Stimulated activated CD8-positive, alpha-beta memory T cell treated with anti-CD3 and anti-CD28 coated beads, Interleukin-7, amount 100 ng/mL, for 4 hours (primary cell): ENCODE measurements around the gene IFT43.
"Not testable (repeated sequence)": the region's sequence is repeated elsewhere in the genome, so short reads cannot be mapped to it uniquely, and the experiment has no call there.

Experiments used
- DNase-seq, 2 donors: peaks; one replicate each; pipeline ENCODE4 v3.0.0-alpha.2; 2020; ENCODE audit warnings: low read depth in 2 of 2

IFT43 gene

GRCh38 chr14:75980856-75981255 is 4.7 kb upstream of the IFT43 start:
- DNase-seq: no peak

DNA sequence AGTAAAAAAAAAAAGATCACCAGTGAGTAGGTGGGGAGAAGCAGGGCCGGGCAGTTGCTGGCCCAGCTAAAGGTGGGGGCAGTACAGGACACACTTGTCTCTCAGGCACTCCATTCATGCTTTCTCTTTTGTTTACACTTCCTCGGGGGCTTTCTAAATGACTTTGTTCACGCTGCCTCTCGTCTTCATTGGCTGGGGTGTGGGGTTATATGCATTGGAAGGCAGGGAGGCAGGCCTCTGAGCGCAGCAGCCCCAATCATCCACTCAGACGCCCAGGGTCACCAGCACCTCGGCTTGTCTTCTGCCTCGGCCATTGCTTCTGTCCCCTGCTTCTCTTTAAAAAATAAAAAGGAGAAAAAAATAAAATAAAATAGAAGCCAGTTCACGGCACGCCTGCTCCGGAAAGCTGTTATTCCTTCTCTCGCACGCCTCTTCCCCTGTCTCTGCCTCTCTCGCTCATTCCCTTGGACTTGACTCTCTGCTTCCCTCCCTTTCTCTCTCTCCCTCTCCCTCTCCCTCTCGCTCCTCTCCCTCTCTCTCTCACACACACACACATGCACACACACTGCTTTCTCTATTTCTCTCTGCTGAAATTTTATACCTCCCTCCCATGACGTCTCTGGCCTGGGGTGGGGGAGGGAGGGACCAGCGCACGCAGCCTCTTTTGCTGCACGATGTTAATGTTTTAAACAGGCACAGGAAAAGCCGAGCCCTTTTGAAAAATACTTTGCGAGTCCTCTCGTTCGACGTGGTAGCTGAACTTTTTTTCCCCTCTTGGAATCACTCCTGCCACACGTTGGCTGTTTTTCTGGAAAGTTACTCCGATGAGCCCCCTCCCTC is 3.9 kb upstream of the IFT43 start, which contains the start of gene TGFB3:
TGFB3 (minus strand) TSS at position 570 of the 840 bp plus-strand sequence. CDS start 1,102 bp downstream, outside the sequence.
- peak; percentile 40 to 44 for DNase-seq

DNA sequence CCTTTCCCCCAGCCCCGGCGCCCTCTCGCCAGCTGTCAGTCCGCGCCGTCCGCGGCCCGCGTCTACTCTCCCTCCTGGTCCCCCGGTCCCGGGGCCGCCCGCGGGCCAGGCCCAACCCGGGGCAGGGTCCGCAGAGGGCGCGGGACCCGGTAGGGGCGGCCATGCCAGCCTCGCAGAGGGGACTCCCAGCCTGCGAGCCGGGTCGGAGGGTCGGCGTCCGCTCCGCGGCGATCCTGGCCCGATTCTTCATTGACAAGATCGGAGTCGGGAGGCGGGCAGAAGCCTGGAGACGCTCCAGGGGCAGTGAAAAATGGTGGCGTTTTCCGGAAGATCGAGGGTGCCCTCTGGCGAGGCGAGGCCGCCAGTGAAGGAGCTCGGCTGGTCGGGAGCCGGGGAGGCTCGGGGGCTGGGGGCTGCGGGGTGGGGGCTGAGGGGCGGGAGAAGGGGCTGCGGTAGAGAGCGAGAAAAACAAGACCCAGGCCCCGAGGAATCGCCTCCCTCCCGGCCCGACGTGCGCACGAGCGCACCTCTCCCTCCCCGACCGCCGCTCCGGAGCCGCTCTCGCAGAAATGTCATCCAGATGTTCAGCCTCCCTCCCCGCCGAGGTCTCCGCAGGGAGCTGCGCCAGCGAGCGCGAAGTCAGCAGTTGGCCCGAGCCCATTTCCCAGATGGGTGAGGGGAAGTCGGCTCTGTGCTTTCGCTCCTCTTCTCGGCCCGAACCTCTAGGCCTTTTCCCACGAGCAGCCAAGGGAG is 3.1 kb upstream of the IFT43 start:
- DNase-seq: peak; percentile 52 to 62

DNA sequence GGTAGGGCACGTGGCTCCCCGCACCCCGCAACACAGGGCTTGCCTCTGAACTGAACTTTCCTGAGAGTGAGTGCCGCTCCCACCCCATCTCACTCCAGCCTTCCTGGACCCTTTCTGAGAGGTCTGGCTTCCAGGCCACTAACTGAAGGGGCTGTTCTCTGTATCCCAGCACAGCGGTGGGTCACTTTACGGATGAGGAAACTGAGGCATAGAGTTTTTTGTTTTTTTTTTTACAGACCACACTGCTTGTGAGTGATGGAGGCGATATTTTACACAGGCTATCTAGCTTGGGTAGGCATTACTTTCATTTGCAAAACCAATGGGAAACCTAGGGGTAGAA is 2.6 kb upstream of the IFT43 start:
- no peak for DNase-seq

DNA sequence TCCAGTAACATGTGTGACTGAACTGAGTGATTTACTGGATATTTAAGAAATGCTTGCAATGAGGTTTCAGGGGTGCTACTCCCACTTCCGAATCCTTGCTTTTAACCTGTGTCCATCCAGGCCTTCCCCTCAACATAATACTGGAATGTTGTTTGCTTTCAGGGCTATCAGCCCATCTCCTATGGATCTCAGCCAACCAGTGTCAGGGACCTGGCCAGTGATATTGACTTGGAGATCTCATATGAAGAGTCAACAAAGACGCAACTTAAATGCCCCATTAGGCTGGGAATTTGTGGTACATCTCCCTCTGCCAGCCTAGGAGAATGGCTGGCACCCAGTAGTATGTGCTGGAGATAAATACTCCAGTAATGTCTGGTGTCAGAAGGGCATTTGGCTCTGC is 889 bp upstream of the IFT43 start:
- no peak for DNase-seq

- DNase-seq: no peak
These were observed 839 bp downstream of the IFT43 start for GRCh38 chr14:75986439-75986765.

- DNase-seq: no peak
These were observed 1.8 kb downstream of the IFT43 start for GRCh38 chr14:75987201-75987970.

GRCh38 chr14:75989134-75989533 is 3.6 kb downstream of the IFT43 start:
- no peak for DNase-seq

- no peak for DNase-seq
These were observed 4.7 kb downstream of the IFT43 start for GRCh38 chr14:75990297-75990696.

GRCh38 chr14:75991753-75992152 is 6.2 kb downstream of the IFT43 start:
- DNase-seq: no peak

DNA sequence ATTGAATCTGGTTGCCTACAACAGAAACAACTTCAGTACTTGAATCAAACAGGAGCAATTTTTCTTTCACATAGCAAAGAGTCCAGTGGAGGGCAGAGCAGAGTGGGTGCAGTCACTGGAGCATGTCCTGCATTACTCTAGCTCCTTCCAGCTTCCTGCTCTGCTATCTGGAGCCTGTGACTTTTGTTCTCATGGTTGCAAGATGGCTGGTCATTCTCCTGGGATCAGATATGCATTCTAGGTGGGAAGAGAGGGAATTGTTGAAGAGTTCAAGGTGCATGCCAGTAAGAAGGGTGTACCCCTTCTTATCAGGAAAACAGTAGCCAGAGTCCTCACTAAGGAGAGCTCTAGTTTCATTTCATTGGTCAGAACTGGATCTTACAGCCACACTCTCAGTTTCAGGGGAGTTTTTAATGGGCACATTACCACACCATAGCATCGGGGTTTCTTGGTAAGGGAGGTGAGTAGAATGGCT is 8.0 kb downstream of the IFT43 start:
- no peak for DNase-seq

GRCh38 chr14:75995372-75996041 is 9.9 kb downstream of the IFT43 start:
- DNase-seq: no peak

- no peak for DNase-seq
These were observed 10.9 kb downstream of the IFT43 start for GRCh38 chr14:75996488-75996887.

DNA sequence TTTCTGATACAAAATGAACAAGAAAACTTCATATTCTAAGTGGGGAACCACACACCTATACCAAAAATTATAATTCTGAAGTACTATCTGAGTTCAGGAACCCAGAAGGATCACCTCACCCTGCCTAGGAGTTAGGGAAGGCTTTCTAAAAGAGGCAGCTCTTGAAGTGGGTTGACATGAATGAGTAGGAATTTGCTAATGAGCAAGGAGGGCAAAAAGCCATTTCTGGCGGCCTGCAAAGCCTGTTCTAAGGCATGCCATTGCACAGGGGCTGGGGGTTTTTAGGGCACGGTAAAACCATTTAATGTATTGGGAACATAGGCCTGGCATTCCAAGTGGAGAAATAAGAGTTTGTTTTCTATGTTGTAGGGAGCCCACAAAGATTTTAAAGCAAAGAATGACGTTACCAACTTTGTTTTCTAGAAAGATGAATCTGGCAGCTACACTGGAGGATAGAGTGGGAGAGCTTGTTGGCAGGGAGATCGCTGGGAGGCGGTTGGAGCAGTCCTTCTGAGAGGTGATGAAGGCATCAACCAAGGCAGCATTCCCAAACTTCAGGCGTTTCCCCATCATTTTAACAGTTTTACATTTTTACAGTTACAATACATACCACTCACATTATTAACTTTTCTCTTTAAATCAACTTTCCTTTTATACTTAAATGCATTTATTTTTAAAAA is 14.1 kb downstream of the IFT43 start:
- no peak for DNase-seq

- no peak for DNase-seq
These were observed 16.8 kb downstream of the IFT43 start for GRCh38 chr14:76002383-76002782.

GRCh38 chr14:76006253-76006652 is 20.7 kb downstream of the IFT43 start:
- DNase-seq: no peak

DNA sequence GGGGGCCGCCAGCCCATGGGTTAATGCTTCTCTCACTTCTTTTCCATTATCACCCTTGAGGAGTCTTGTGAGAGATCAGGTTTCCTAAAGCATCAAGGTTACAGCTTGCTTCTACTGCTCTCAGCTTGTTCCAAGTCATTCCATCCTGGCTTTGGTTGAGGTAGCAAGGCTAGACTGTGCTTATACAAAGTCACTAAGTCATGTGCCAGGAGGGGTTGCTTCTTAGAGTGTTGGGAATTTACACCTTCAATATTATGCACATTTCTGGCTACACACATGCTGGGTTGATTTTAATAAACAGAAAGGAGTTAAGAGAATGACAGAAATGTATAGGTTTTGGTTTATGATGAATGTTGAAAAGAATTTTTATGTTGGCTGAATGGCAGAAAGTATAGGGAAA is 21.8 kb downstream of the IFT43 start:
- no peak for DNase-seq

DNA sequence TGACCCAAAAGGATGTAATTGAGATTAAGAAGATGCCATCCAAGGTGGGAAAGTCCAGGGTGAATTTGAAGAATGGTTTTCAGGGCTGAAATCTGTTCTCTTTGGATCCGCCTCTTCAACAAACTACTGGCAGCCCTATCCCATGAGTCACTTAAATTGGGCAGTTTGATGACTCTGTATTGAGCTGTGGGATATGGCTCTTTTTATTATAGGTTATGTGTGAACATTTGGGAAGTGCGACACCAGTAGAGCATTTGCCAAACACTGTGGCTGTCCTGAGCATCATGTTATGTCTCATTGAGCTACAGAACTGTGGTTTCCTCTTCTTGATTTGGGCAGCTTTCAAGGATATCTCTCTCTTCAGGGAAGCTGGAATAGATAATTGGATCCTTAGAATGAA is 22.3 kb downstream of the IFT43 start:
- DNase-seq: no peak

- not testable (repeated sequence) for DNase-seq
These were observed 24.1 kb downstream of the IFT43 start for GRCh38 chr14:76009627-76010026.

- DNase-seq: no peak
These were observed 26.4 kb downstream of the IFT43 start for GRCh38 chr14:76011930-76012329.

DNA sequence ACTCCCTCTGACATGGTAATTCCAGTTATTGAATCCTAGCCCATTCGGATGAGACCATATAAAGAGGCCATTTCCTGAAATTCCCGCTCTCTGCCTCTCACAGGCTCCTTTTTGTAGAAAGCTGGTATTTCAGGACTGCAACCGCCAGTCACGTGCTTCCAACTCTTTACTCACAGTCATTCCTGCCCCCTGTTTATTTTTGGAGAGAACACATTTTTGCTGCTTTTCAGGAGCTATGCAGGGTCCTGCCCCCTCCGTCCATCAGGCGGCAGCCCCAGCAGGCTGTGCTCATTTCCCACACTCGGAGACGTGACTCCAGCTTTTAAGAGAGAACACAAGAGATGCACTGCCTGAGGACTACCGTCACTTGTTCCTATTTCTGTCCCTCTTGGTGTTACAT is 26.8 kb downstream of the IFT43 start:
- no peak for DNase-seq
